WI38 (cell line): Measurements from ENCODE around the gene VAPA.

Source experiments
- H3K4me3 ChIP-seq: 2 replicates; pipeline ENCODE4 v1.5.1; 2011; ENCODE audit warnings: low read depth, mild to moderate bottlenecking, control low read depth, low read length
- TF ChIP-seq, protein P1 (sequence below): IDR thresholded peaks from 2 replicates; pipeline ENCODE4 v1.5.1; 2012; ENCODE audit warnings: low read depth, mild to moderate bottlenecking, control low read depth, low read length

Gene VAPA

DNA sequence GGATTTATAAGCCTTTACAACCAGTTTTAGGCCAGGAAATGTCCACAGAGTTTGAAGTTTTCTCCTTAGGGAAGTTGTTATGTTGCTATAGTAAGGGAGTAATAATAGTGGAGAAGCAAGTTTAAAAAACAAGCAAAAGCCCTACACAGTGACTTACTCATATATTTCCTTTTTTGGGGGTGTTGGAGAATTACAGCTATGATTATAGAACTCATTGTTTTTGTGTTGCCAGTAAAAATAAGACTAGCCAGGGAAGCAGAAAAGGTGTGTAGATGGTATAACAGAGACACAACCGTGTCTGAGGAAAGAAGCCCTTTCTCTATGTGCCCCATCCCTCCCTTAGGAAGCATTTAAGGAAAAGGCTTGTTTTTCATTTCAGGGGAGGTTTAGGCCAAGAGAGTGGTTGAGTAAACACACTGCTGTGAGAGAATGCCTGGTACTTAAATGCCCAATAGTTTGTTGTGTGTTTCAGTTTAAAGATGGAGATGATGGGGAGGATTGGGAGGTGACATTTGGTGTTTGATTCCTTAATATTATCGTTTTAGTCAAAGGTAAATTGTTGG, 2.3 kb downstream of the VAPA start:
- H3K4me3 ChIP-seq = peak overlapping the region; percentile 85
- TF ChIP-seq, protein P1, sequence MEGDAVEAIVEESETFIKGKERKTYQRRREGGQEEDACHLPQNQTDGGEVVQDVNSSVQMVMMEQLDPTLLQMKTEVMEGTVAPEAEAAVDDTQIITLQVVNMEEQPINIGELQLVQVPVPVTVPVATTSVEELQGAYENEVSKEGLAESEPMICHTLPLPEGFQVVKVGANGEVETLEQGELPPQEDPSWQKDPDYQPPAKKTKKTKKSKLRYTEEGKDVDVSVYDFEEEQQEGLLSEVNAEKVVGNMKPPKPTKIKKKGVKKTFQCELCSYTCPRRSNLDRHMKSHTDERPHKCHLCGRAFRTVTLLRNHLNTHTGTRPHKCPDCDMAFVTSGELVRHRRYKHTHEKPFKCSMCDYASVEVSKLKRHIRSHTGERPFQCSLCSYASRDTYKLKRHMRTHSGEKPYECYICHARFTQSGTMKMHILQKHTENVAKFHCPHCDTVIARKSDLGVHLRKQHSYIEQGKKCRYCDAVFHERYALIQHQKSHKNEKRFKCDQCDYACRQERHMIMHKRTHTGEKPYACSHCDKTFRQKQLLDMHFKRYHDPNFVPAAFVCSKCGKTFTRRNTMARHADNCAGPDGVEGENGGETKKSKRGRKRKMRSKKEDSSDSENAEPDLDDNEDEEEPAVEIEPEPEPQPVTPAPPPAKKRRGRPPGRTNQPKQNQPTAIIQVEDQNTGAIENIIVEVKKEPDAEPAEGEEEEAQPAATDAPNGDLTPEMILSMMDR = no peak

DNA sequence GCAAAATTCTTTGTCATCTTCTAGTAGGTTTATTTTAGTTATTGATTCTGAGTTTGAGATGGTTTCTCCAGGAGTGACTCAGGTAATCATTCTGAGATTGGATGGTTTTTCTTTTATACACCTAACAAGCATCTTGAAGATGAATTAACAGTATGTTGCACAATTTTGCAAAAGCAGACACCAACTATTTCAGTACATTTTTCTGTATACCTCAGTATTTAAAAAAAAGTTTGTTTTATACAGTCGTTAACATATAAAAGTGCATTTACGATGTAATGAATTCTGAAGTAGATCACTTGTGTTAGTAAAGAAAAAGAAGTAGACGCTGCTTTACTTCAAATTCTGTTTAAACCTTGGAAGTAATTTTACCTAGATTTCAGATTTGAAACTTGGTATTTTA, 3.0 kb downstream of the VAPA start:
- no peak overlapping the region for H3K4me3 ChIP-seq
- TF ChIP-seq, protein P1 = no peak

DNA sequence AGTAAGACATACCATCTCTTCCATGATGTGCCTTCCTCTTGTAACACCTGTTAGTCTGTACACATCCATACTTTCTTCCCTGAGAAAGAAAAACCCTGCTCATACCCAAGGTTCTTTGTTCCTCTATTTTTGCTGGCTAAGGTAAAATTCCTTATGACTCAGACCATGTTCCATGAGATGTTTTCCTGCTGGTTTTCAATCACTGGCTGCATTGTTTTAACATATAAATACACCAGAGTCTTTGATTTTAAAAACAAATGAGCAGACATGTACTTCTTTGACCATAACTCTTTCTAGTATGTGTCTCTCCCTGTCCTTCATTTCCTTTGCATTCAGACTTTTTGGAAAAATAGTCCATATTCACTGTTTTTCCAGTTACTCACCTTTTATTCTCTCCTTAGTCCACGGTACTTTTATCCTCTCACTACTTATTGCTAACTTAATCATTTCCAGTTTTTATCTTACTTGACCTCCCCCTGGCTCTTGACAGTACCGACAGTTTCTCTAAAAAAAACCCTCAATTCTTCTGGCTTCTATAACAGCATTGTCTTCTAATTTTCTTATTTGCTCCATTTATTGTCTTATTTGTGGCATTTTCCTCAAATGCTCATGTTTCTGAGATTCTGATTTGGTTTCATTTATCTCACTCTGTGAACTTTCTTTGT, 4.3 kb downstream of the VAPA start:
- TF ChIP-seq, protein P1 = no peak
- H3K4me3 ChIP-seq = peak overlapping the region; percentile 9; the same call in 1 of the 2 replicates

DNA sequence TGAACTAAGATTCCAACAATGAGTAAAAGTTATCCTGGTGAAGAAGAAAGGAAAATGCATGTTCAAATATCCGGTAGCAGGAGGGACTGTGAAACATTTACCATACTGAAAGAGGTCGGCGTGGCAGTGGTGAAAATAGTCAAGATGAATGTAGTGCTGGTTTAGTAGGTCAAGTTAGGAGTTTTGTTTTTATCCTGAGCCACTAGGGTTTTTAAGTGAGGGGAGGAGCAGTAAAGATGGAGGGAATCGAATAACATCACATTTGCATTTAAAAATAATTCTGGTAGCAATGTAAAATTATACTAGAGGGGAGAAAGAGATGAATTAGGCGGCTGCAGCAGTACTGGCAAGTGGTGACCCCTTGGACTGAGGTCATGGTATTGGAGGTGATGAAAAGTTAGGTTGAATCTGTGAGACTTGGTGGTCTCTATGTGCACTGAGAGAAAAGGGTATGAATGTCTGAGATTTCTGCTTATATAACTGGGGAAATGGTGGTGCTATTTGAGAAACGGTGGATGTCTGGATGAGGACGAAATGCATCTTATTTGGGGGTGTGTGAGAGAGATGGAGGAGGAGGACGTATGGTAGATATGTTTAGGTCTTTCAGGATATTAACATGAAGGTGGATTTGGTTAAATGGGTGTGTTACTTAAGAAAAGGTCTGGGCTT, 5.9 kb downstream of the VAPA start:
- TF ChIP-seq, protein P1 = no peak
- no peak overlapping the region for H3K4me3 ChIP-seq

DNA sequence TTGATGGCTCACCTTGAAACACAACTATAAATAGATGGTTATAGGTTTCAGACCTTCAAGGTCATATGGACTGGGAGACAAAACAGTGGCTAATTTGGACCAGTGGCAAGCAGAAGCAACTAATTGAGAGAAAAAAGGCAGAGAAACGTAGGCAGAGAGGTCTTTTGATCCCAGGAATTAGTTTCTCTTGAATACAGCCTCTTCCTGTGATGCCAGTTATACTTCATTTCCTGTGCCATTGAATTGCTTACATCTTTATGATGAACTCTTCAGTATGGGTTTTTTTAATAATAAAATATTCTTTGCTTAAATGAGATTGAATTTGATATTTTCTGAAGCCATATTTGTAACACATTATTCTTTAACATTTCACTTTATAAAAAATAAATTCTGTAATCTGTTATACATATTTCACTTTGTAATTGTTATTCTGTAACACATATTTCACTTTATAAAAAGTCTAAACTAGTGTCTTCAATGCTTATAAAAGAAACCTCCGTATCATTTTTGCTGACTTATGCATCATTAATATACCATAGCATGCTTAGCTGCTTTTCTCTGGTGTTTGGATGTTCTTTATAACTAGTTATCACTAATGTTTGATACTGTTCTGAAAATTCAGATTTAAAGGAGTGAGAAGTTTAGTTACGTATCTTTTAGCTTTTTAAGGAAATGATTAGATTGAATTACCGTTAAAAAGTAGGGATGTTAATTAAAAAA, 8.9 kb downstream of the VAPA start:
- H3K4me3 ChIP-seq = no peak overlapping the region
- TF ChIP-seq, protein P1 = no peak

DNA sequence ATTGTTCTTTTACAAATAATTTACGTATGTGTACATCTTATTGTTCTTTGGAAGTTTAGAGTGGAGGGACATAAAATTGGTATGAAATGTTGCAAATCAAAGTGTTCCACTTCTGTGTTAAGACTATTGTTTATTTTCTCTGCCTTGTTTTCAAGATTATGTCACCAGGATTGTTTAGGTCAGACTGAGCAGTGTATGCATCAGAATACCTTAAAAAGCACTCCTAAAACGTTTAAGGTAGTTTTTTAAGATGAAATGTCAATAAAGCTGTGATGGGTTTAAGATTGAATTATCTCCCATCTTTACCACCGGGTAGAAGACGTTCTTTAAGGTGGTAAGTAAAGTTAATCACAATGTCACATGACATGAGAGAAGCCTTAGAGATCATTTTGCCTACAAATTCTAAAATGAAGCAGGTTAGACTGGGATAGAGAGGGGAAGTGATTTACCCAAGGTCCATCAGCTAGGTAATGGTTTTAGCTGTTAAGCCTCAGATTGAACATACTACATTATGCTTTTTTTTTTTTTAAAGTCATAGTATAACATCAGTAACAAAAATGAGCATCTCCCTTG, 10.6 kb downstream of the VAPA start:
- TF ChIP-seq, protein P1 = no peak
- no peak overlapping the region for H3K4me3 ChIP-seq

DNA sequence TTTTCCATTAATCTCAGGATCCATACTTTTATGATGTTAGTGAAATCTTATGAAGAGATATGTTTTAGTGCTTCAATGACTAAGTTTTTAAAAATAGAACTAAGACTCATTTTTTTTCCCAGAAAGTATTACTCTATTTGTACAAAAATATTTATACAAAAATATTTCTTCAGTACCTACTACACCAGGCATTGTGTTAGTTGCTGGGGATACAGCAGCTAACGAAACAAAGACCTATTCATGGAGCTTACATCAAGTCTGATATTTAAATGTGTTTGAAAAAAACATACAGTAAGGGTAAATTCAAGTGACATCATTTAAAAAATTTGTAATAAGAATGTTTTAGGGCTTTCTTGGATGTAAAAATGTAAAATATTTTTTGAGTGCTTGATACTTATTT, 11.6 kb downstream of the VAPA start:
- no peak overlapping the region for H3K4me3 ChIP-seq
- TF ChIP-seq, protein P1 = no peak
